HCT116 (cell line): ENCODE measurements around the gene INPP5F. TPM values are rescaled to one million over a fixed set of nuclear protein-coding genes. Genes with fewer than 3 reads are reported as not detected.

Source experiments
- ATAC-seq: fragments of 200-7000 bp; cut with Tn5 transposase; 2 replicates; pipeline ENCODE4 v1.9.1; 2020; ENCODE audit warnings: mild to moderate bottlenecking, moderate library complexity
- BruUV-seq: library from RNA; stranded (reverse); fragments of 400-500 nt; replicated peaks from 2 replicates; lab custom pipeline; 2021; lab: Mats Ljungman, UMichigan
- CTCF ChIA-PET: fragments of 300-600 bp; sonication (Branson Sonifier 250); formaldehyde crosslinking; loops from one replicate; lab custom pipeline; 2021; ENCODE audit warnings: antibody characterized with exemption; lab: Charles Lee
- POLR2A ChIA-PET: fragments of 300-600, 350-600 bp; sonication (Branson Sonifier 250); formaldehyde crosslinking; loops from one replicate; lab custom pipeline; 2021; ENCODE audit warnings: antibody characterized with exemption; lab: Charles Lee
- RAD21 ChIA-PET, 2 experiments: fragments of 300-600 bp; sonication (Branson Sonifier 250); formaldehyde crosslinking; loops; one replicate each; lab custom pipeline; 2023; ENCODE audit warnings: low total read pairs in 2 of 2; ENCODE audit not compliant: uncharacterized antibody in 2 of 2, unreplicated experiment in 2 of 2, low non-redundant PET in 1 of 2; lab: Charles Lee
- DNase-seq: peaks from one replicate; pipeline ENCODE4 v3.0.0-alpha.2; 2010; ENCODE audit warnings: low read depth, low spot score
- H2AFZ ChIP-seq: fragments of 200-600 bp; shearing (Covaris generic), sonication (generic); 2 replicates; pipeline ENCODE4 v1.6.1; 2017; ENCODE audit warnings: low read depth, mixed run types, mixed read lengths, antibody characterized with exemption, low read length; ENCODE audit not compliant: poor library complexity, severe bottlenecking
- H3K27ac ChIP-seq: 2 replicates; pipeline ENCODE4 v1.5.1; 2012; ENCODE audit warnings: low read depth, low read length
- H3K27me3 ChIP-seq: fragments of 200-600 bp; sonication (generic); 2 replicates; pipeline ENCODE4 v1.6.1; 2016; ENCODE audit warnings: mixed run types, low read length, mixed read lengths; ENCODE audit not compliant: insufficient read depth
- H3K36me3 ChIP-seq, 2 experiments: fragments of 200-500 bp in 1 of 2; fragments of 200-600 bp in 1 of 2; sonication (Bioruptor generic) in 1 of 2; sonication (generic) in 1 of 2; 2 replicates each; pipeline versions ENCODE4 v1.5.1 to v1.6.1; 2014 to 2016; ENCODE audit warnings: low read length in 2 of 2, inconsistent platforms in 1 of 2, mixed read lengths in 1 of 2, mixed run types in 1 of 2; ENCODE audit not compliant: insufficient read depth in 2 of 2, control insufficient read depth in 1 of 2
- H3K4me1 ChIP-seq, 2 experiments: fragments of 200-600 bp in 1 of 2; sonication (generic) in 1 of 2; 2 replicates each; pipeline versions ENCODE4 v1.5.1 to v1.6.1; 2012 to 2017; ENCODE audit warnings: low read length in 2 of 2, inconsistent platforms in 1 of 2, mild to moderate bottlenecking in 1 of 2, mixed read lengths in 1 of 2, mixed run types in 1 of 2, moderate library complexity in 1 of 2; ENCODE audit not compliant: insufficient read depth in 2 of 2, control insufficient read depth in 1 of 2
- H3K4me2 ChIP-seq: fragments of 200-600 bp; sonication (generic); 2 replicates; pipeline ENCODE4 v1.6.1; 2017; ENCODE audit warnings: mixed run types, low read length, mixed read lengths
- H3K4me3 ChIP-seq, 2 experiments: fragments of 200-600 bp in 1 of 2; sonication (generic) in 1 of 2; replicated peaks in 1 of 2; 2 replicates each; pipeline ENCODE4 v1.5.1; 2011 to 2016; ENCODE audit warnings: low read length in 2 of 2, control low read depth in 1 of 2, low read depth in 1 of 2, mild to moderate bottlenecking in 1 of 2, mixed read lengths in 1 of 2, mixed run types in 1 of 2
- H3K79me2 ChIP-seq: fragments of 200-600 bp; sonication (generic); 2 replicates; pipeline ENCODE4 v1.6.1; 2017; ENCODE audit warnings: mild to moderate bottlenecking, mixed run types, low read length, moderate library complexity, mixed read lengths; ENCODE audit not compliant: insufficient read depth
- H3K9ac ChIP-seq: fragments of 200-600 bp; sonication (generic); 2 replicates; pipeline ENCODE4 v1.6.1; 2016; ENCODE audit warnings: low read length, mixed read lengths
- H3K9me2 ChIP-seq: fragments of 200-600 bp; sonication (generic), shearing (Covaris generic); 2 replicates; pipeline ENCODE4 v1.6.1; 2017; ENCODE audit warnings: mixed run types, mild to moderate bottlenecking, moderate library complexity; ENCODE audit not compliant: insufficient read depth
- H3K9me3 ChIP-seq, 2 experiments: fragments of 200-500 bp in 1 of 2; fragments of 200-600 bp in 1 of 2; sonication (Bioruptor generic) in 1 of 2; sonication (generic) in 1 of 2; 2 replicates each; pipeline ENCODE4 v1.6.1; 2014 to 2017; ENCODE audit warnings: low read length in 2 of 2, mixed read lengths in 2 of 2, inconsistent platforms in 1 of 2, low read depth in 1 of 2, mild to moderate bottlenecking in 1 of 2, mixed run types in 1 of 2, moderate library complexity in 1 of 2; ENCODE audit not compliant: control insufficient read depth in 1 of 2, insufficient read depth in 1 of 2
- H4K20me1 ChIP-seq: fragments of 200-600 bp; sonication (generic), shearing (Covaris generic); 2 replicates; pipeline ENCODE4 v1.6.1; 2017; ENCODE audit warnings: mixed run types, mild to moderate bottlenecking, moderate library complexity; ENCODE audit not compliant: insufficient read depth
- ATF3 ChIP-seq: IDR thresholded peaks from 2 replicates; pipeline ENCODE4 v1.6.1; 2012
- CBX3 ChIP-seq: IDR thresholded peaks from 2 replicates; pipeline ENCODE4 v1.6.1; 2012; ENCODE audit warnings: low read depth
- CEBPB ChIP-seq: IDR thresholded peaks from 2 replicates; pipeline ENCODE4 v1.6.1; 2012; ENCODE audit warnings: low read depth
- CTCF ChIP-seq, 3 experiments: fragments of 200-600 bp in 1 of 3; sonication (generic) in 1 of 3; IDR thresholded peaks in 2 of 3; conservative IDR thresholded peaks in 1 of 3; 2 replicates each; pipeline ENCODE4 v1.5.1; 2012 to 2017; ENCODE audit warnings: low read depth in 2 of 3, low read length in 2 of 3, antibody characterized with exemption in 1 of 3, borderline replicate concordance in 1 of 3, control low read depth in 1 of 3, mild to moderate bottlenecking in 1 of 3, mixed read lengths in 1 of 3, mixed run types in 1 of 3, moderate library complexity in 1 of 3; ENCODE audit not compliant: insufficient read depth in 1 of 3
- EGR1 ChIP-seq: IDR thresholded peaks from 2 replicates; pipeline ENCODE4 v1.6.1; 2012; ENCODE audit warnings: low read depth
- EZH2 ChIP-seq: fragments of 200-600 bp; sonication (generic); IDR thresholded peaks from 2 replicates; pipeline ENCODE4 v1.6.1; 2017; ENCODE audit warnings: antibody characterized with exemption, mixed run types
- EZH2phosphoT487 ChIP-seq: fragments of 200-600 bp; IDR thresholded peaks from 2 replicates; pipeline ENCODE4 v1.6.1; 2018; ENCODE audit warnings: antibody characterized with exemption, borderline replicate concordance
- JUND ChIP-seq: IDR thresholded peaks from 2 replicates; pipeline ENCODE4 v1.6.1; 2012
- MAX ChIP-seq: IDR thresholded peaks from 2 replicates; pipeline ENCODE4 v1.6.1; 2012
- POLR2A ChIP-seq: IDR thresholded peaks from 2 replicates; pipeline ENCODE4 v1.7.0; 2011; ENCODE audit warnings: borderline replicate concordance; ENCODE audit not compliant: insufficient read depth, insufficient read length; ENCODE audit errors: extremely low read depth
- POLR2AphosphoS5 ChIP-seq: IDR thresholded peaks from 2 replicates; pipeline ENCODE4 v1.6.1; 2011; ENCODE audit warnings: mild to moderate bottlenecking, low read depth, low read length, moderate library complexity
- RAD21 ChIP-seq: IDR thresholded peaks from 2 replicates; pipeline ENCODE4 v1.6.1; 2012; ENCODE audit warnings: low read depth, mild to moderate bottlenecking
- SIN3A ChIP-seq: IDR thresholded peaks from 2 replicates; pipeline ENCODE4 v1.6.1; 2012; ENCODE audit warnings: low read depth
- SP1 ChIP-seq: IDR thresholded peaks from 2 replicates; pipeline ENCODE4 v1.6.1; 2012; ENCODE audit warnings: low read depth
- SRF ChIP-seq: IDR thresholded peaks from 2 replicates; pipeline ENCODE4 v1.6.1; 2012; ENCODE audit warnings: low read depth
- TCF7L2 ChIP-seq: IDR thresholded peaks from 2 replicates; pipeline ENCODE4 v1.7.0; 2011; ENCODE audit warnings: borderline replicate concordance, inconsistent platforms; ENCODE audit not compliant: insufficient read depth, insufficient read length; ENCODE audit errors: extremely low read depth
- YY1 ChIP-seq: IDR thresholded peaks from 2 replicates; pipeline ENCODE4 v1.6.1; 2011; ENCODE audit warnings: low read length, low read depth, moderate library complexity, mild to moderate bottlenecking; ENCODE audit not compliant: insufficient replicate concordance; ENCODE audit errors: extremely low read depth
- ZBTB33 ChIP-seq: IDR thresholded peaks from 2 replicates; pipeline ENCODE4 v1.6.1; 2011; ENCODE audit warnings: mild to moderate bottlenecking, low read length, moderate library complexity; ENCODE audit not compliant: insufficient replicate concordance; ENCODE audit errors: extremely low read depth
- ZFX ChIP-seq: fragments of 450-650 bp; IDR thresholded peaks from 2 replicates; pipeline ENCODE4 v1.6.1; 2017
- ZNF274 ChIP-seq: fragments of 200-500 bp; sonication (Bioruptor generic); IDR thresholded peaks from 2 replicates; pipeline ENCODE4 v1.6.1; 2014; ENCODE audit warnings: mild to moderate bottlenecking, low read depth, low read length, inconsistent platforms
- intact Hi-C: fragments of 100-400 bp; cut with micrococcal nuclease; formaldehyde crosslinking; loops from 2 replicates; pipeline ENCODE4 v1.10.0; 2022
- total RNA-seq: library from RNA; stranded (reverse); gene quantifications from one replicate; pipeline ENCODE4 v1.2.1, GENCODE V29; 2021; ENCODE audit not compliant: unreplicated experiment

The INPP5F gene
- total RNA-seq, 1 experiment from 2014 or later: 21.6 TPM

GRCh38 chr10:119872860-119873681 lies 147.2 kb downstream of the INPP5F start:
- Histone ChIP-seq H3K9ac (peak overlapping the region; percentile 80), H3K9me2 (no peaks in the 10 kb centered on the region), H3K36me3 (no peaks in the 10 kb centered on the region), H3K4me1 (peaks cover 13 to 23% of the 10 kb centered on the region in 2 experiments), H3K27ac (peak overlapping the region; percentile 90), H3K79me2 (peaks cover 42% of the 10 kb centered on the region), H3K9me3 (no peaks in the 10 kb centered on the region), H3K27me3 (no peaks in the 10 kb centered on the region), H2AFZ (peak overlapping the region; percentile 42), H4K20me1 (peaks cover 32% of the 10 kb centered on the region; the same call in 1 of the 2 replicates), H3K4me2 (peak overlapping the region; percentile 94), H3K4me3 (peak overlapping the region; percentile 69 to 76)
- ChIA-PET RAD21 (no interaction called here), POLR2A (interaction anchor here (1.0 to 3.2 kb wide), 7 partner anchors 10 to 666 kb away, joined by 3 to 20 read pairs (median 4); partner anchors contain the start of genes BAG3, GRK5 and SEC23IP), CTCF (interaction anchor here (0.9 to 3.0 kb wide), 3 partner anchors 13 to 17 kb away, joined by 3 to 22 read pairs (median 6); no protein-coding TSS in a partner anchor)
- intact Hi-C loops: loop anchor here (1.0 kb wide), 1 partner anchor 19 kb away; the partner anchor contains the start of gene SEC23IP
- BruUV-seq: TSS peak; percentile 90
- DNase-seq (peak; percentile 84), ATAC-seq (peak; percentile 93)
- TF ChIP-seq CBX3: peak; percentile 67; the same call in 1 of the 2 replicates
- TF ChIP-seq ZBTB33: peak; percentile 83
- TF ChIP-seq EGR1: peak; percentile 82
- TF ChIP-seq ATF3: no peak
- no peak; the same call in 1 of the 2 replicates for TF ChIP-seq SRF
- 0 out of 6 replicates have a peak, but pooled peaks of 1 of the 3 experiments have one; percentile 2 for TF ChIP-seq CTCF (IDR thresholded peaks at IDR 0.05 in 2 of 3, conservative IDR thresholded peaks at IDR 0.05 in 1 of 3; ENCODE audit: borderline replicate concordance in 1 of 3, insufficient read depth in 1 of 3, low read depth in 2 of 3, low read length in 2 of 3)
- TF ChIP-seq JUND: no peak; the same call in 1 of the 2 replicates
- no peak for TF ChIP-seq RAD21
- TF ChIP-seq POLR2A: peak; percentile 56
- TF ChIP-seq SIN3A: peak; percentile 94; the same call in 1 of the 2 replicates
- TF ChIP-seq YY1: peak; percentile 100
- no peak for TF ChIP-seq ZNF274
- no peak for TF ChIP-seq CEBPB
- TF ChIP-seq SP1: peak; percentile 53; the same call in 1 of the 2 replicates
- no peak for TF ChIP-seq ZFX
- TF ChIP-seq EZH2phosphoT487: no peak
- peak; percentile 90; the same call in 1 of the 2 replicates for TF ChIP-seq MAX
- peak; percentile 94 for TF ChIP-seq POLR2AphosphoS5
- TF ChIP-seq TCF7L2: peak; percentile 70
- TF ChIP-seq EZH2: no peak
